Stimulated activated CD8-positive, alpha-beta memory T cell treated with anti-CD3 and anti-CD28 coated beads, Interleukin-4, amount 100 ng/mL, for 1 hour (primary cell): Measurements from ENCODE around the gene ATE1.
"Not testable (repeated sequence)": the region's sequence is repeated elsewhere in the genome, so short reads cannot be mapped to it uniquely, and the experiment has no call there.

Experiments used
- DNase-seq, 2 donors: peaks; one replicate each; pipeline ENCODE4 v3.0.0-alpha.2; 2020; ENCODE audit warnings: low read depth in 2 of 2, low spot score in 1 of 2

ATE1 gene

GRCh38 chr10:121699703-121700102 lies 228.1 kb downstream of the ATE1 start:
- DNase-seq, result not testable (repeated sequence)

GRCh38 chr10:121698902-121699301 lies 228.9 kb downstream of the ATE1 start:
- DNase-seq, result no peak

DNA sequence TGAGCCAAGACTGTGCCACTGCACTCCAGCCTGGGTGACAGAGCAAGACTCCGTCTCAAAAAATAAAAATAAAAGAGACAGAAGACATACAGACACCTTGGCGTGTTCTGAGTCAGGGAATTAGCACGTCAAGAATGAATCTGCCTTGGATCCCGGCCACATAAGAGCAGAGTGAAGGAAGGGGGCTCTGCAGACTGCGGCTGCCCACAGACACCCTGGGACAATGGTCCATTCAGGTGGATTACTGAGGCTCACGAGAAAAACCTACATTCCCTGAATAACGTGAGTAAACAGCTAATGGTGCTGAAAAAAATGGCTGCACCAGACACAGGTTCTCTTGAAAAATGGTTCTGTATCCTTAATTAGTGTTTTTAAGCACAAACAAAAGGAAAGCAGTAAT lies 229.5 kb downstream of the ATE1 start:
- DNase-seq, result no peak

DNA sequence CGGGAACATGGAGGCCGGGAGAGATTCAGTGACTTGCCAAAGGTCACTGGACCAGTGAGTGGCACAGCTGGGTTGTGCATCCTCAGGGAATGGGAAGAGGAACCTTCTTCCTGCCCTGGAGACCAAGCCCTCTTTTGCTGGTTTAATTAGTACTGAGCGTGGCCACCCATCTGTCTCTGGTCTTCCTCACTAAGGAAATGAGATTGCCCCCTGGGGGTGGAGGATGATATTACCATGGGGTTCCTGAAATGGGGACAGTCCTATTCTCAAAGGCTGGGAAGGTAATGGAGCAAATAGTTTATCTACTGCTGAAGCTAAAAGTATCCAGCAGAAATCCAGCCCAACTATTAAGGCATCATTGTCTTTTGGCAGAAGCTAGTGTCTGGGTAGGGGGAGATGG lies 231.0 kb downstream of the ATE1 start:
- no peak for DNase-seq

- no peak for DNase-seq
Measured at GRCh38 chr10:121695731-121696464, 231.9 kb downstream of the ATE1 start.

DNA sequence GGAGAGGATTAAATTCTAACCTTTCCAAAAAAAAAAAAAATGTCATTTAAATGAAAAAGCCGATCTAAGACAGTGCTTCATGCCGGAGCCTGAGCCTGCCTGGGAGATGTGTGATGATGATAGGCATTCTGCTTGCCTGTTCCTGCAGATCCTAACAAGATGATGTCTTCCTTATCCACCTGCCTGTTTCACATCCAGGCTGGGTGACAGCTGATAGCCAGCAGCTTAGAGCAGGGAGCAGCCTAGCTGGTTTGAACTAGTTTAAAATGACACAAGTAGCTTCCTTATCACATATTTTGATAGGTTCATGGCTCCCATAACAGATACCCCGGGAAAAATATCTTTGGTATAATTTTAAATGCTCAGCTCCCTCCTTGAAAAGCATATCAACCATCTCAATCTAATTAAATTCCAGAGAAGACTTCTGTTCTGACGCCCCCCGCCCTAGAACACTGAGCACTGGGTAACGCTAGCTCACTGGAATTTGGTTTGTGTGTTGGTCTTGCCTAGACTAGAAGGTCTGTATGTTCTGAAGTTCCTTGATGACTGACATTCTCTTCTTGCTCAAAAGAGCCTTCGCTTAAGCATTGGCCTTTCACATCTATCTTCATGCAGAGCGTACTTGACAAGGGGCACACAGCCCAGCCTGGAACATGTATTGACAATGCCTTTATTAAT lies 232.7 kb downstream of the ATE1 start:
- no peak for DNase-seq

- no peak for DNase-seq
Measured at GRCh38 chr10:121694327-121694965, 233.4 kb downstream of the ATE1 start.

GRCh38 chr10:121692626-121693025 lies 235.2 kb downstream of the ATE1 start:
- DNase-seq, result no peak

DNA sequence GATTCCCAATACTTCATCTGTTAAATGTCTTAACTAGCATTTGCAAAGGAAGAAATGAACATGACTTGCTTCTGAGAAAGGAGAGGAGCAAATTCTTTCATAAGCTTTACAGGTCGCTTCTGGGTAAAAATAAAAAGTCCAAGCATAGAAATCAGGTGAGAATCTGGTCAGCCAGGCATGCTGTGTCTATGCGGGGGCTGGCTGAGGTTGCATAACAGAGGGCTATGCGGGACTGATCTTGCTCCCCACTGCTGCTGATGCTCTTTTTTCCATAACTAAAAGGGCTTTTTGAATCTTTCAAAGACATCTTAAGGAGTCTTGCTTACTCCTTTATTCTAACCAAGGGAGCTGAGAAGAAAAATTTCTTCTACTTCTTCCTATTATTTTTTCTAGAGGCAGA lies 236.9 kb downstream of the ATE1 start:
- no peak for DNase-seq
